Vagina (tissue), 2 donors: ENCODE measurements around the gene HOXB4.

Experiments
- POLR2A ChIP-seq, 2 donors: fragments of 450-650 bp; IDR thresholded peaks; one replicate each; pipeline ENCODE4 v1.6.1; 2017; ENCODE audit warnings: antibody characterized with exemption in 2 of 2, mild to moderate bottlenecking in 2 of 2, moderate library complexity in 2 of 2
- TF ChIP-seq, protein P1 (sequence below), 3 experiments: fragments of 450-650 bp in 2 of 3; fragments of 200-600 bp in 1 of 3; sonication (generic) in 1 of 3; IDR thresholded peaks; one replicate each; pipeline ENCODE4 v1.5.1; 2017 to 2019; ENCODE audit warnings: antibody characterized with exemption in 3 of 3, mild to moderate bottlenecking in 2 of 3, moderate library complexity in 2 of 3

DNA sequence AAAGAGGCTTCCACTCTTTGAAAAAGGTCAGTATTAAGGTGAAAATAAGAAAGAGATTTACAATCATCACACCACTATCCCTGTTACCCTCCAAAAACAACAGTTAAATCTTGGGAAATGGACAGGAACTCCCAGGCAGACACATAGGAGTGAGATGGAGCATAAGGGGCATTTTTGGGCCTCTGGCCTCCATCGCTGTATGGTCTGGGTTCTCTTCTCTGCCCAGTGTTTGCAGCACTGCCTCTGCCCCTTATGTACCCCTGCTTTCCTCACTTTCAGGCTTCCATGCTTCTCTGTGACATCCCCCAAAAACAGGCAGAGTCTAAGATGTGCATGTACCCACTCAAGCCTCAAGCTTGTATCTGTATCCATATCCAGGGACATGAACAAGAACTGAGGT lies 32.6 kb downstream of the HOXB4 start:
- TF ChIP-seq POLR2A (IDR thresholded peaks at IDR 0.05) = no peak
- TF ChIP-seq, protein P1, sequence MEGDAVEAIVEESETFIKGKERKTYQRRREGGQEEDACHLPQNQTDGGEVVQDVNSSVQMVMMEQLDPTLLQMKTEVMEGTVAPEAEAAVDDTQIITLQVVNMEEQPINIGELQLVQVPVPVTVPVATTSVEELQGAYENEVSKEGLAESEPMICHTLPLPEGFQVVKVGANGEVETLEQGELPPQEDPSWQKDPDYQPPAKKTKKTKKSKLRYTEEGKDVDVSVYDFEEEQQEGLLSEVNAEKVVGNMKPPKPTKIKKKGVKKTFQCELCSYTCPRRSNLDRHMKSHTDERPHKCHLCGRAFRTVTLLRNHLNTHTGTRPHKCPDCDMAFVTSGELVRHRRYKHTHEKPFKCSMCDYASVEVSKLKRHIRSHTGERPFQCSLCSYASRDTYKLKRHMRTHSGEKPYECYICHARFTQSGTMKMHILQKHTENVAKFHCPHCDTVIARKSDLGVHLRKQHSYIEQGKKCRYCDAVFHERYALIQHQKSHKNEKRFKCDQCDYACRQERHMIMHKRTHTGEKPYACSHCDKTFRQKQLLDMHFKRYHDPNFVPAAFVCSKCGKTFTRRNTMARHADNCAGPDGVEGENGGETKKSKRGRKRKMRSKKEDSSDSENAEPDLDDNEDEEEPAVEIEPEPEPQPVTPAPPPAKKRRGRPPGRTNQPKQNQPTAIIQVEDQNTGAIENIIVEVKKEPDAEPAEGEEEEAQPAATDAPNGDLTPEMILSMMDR (IDR thresholded peaks at IDR 0.05) = no peak
